DOHH2 (cell line): ENCODE measurements around the gene PDGFC.

Source experiments
- H3F3A ChIP-seq: fragments of 200-600 bp; sonication (generic), shearing (Covaris generic); 2 replicates; pipeline ENCODE4 v1.6.0; 2016; ENCODE audit warnings: antibody characterized with exemption, mild to moderate bottlenecking; ENCODE audit not compliant: control insufficient read depth, insufficient read depth
- H3K27ac ChIP-seq: fragments of 200-600 bp; sonication (generic); 2 replicates; pipeline ENCODE4 v1.5.1; 2014; ENCODE audit warnings: low read depth, mild to moderate bottlenecking, low read length, moderate library complexity
- H3K27me3 ChIP-seq: fragments of 200-600 bp; sonication (generic); 2 replicates; pipeline ENCODE4 v1.6.1; 2014; ENCODE audit warnings: mild to moderate bottlenecking, low read length, mixed read lengths; ENCODE audit not compliant: control insufficient read depth
- H3K36me3 ChIP-seq: fragments of 200-600 bp; sonication (generic); 2 replicates; pipeline ENCODE4 v1.6.1; 2014; ENCODE audit warnings: mild to moderate bottlenecking, low read length, moderate library complexity, mixed read lengths; ENCODE audit not compliant: control insufficient read depth
- H3K4me1 ChIP-seq: fragments of 200-600 bp; sonication (generic); 2 replicates; pipeline ENCODE4 v1.6.1; 2014; ENCODE audit warnings: mild to moderate bottlenecking, low read length, mixed read lengths; ENCODE audit not compliant: control insufficient read depth
- H3K4me2 ChIP-seq: fragments of 200-600 bp; sonication (generic); 2 replicates; pipeline ENCODE4 v1.6.0; 2014; ENCODE audit warnings: mild to moderate bottlenecking, low read length, moderate library complexity
- H3K4me3 ChIP-seq: fragments of 200-600 bp; sonication (generic); 2 replicates; pipeline ENCODE4 v1.5.1; 2014; ENCODE audit warnings: mild to moderate bottlenecking, low read length, mixed read lengths
- H3K79me2 ChIP-seq: fragments of 200-600 bp; sonication (generic); 2 replicates; pipeline ENCODE4 v1.6.1; 2014; ENCODE audit warnings: mild to moderate bottlenecking, low read length, mixed read lengths; ENCODE audit not compliant: control insufficient read depth
- H3K9me2 ChIP-seq: fragments of 200-600 bp; sonication (generic); replicated peaks from 2 replicates; pipeline ENCODE4 v1.6.1; 2014; ENCODE audit warnings: mild to moderate bottlenecking, low read length, mixed read lengths; ENCODE audit not compliant: control insufficient read depth
- H3K9me3 ChIP-seq: fragments of 200-600 bp; sonication (generic); 2 replicates; pipeline ENCODE4 v1.6.1; 2014; ENCODE audit warnings: antibody characterized with exemption, low read length, mixed read lengths; ENCODE audit not compliant: control insufficient read depth, insufficient read depth
- H4K20me1 ChIP-seq: fragments of 200-600 bp; sonication (generic); 2 replicates; pipeline ENCODE4 v1.6.0; 2014; ENCODE audit warnings: low read depth, mild to moderate bottlenecking, antibody characterized with exemption, low read length, moderate library complexity; ENCODE audit not compliant: control insufficient read depth, insufficient read depth
- EZH2phosphoT487 ChIP-seq: fragments of 200-600 bp; sonication (generic); IDR thresholded peaks from 2 replicates; pipeline ENCODE4 v1.6.1; 2017; ENCODE audit warnings: borderline replicate concordance, mild to moderate bottlenecking, antibody characterized with exemption, low read length, moderate library complexity, mixed read lengths
- TF ChIP-seq, protein P1 (sequence below): fragments of 200-600 bp; sonication (generic); IDR thresholded peaks from one replicate; pipeline ENCODE4 v1.5.1; 2014; ENCODE audit warnings: antibody characterized with exemption, mild to moderate bottlenecking, low read depth, low read length; ENCODE audit not compliant: poor library complexity, severe bottlenecking

Gene PDGFC

DNA sequence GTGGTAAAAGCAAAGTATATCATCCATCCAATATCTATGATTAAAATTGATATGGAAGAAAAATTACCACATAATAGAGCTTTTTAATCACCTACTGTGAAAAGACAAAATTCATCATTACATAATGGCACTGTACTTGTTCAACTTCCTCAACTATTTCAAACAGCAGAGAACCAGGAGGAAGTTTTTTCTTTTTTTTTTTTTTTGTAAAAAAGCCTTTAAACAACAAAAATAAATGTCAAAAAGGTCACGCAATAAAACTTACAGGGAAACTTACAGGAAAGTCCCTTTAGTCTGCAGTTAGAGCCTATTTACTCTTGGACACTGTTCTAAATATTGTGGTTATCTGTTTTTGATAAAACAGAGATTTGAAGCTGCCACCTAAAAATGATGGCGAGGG lies 4.8 kb downstream of the PDGFC start:
- TF ChIP-seq EZH2phosphoT487: no peak
- TF ChIP-seq, protein P1, sequence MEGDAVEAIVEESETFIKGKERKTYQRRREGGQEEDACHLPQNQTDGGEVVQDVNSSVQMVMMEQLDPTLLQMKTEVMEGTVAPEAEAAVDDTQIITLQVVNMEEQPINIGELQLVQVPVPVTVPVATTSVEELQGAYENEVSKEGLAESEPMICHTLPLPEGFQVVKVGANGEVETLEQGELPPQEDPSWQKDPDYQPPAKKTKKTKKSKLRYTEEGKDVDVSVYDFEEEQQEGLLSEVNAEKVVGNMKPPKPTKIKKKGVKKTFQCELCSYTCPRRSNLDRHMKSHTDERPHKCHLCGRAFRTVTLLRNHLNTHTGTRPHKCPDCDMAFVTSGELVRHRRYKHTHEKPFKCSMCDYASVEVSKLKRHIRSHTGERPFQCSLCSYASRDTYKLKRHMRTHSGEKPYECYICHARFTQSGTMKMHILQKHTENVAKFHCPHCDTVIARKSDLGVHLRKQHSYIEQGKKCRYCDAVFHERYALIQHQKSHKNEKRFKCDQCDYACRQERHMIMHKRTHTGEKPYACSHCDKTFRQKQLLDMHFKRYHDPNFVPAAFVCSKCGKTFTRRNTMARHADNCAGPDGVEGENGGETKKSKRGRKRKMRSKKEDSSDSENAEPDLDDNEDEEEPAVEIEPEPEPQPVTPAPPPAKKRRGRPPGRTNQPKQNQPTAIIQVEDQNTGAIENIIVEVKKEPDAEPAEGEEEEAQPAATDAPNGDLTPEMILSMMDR: no peak
- Histone ChIP-seq H3F3A (no peaks in the 10 kb centered on the region), H3K4me1 (no peaks in the 10 kb centered on the region), H3K9me2 (no peaks in the 10 kb centered on the region), H3K4me2 (no peak overlapping the region), H3K79me2 (no peaks in the 10 kb centered on the region), H3K36me3 (no peaks in the 10 kb centered on the region), H3K27ac (no peak overlapping the region), H3K27me3 (no peaks in the 10 kb centered on the region), H3K9me3 (no peaks in the 10 kb centered on the region), H4K20me1 (no peaks in the 10 kb centered on the region), H3K4me3 (no peak overlapping the region)

DNA sequence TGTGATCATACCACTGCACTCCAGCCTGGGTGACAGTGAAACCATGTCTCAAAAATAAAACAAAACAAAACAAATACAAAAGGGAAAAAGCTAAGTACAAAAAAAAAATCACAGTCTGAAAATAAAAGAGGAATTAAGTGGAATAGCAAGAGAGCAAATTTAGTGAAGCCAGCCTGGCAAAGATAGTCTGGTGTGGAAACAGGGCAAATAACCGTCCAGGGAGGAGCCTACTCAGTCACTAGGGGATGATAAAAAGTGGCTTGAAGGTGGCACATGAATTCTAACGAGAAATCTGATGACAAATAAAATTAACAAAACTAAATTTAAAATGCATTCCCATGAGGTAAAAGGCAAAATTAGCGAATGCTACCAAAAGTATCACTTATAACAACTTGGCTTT lies 8.2 kb downstream of the PDGFC start:
- Histone ChIP-seq H3K79me2 (no peaks in the 10 kb centered on the region), H3K27ac (no peak overlapping the region), H3K4me2 (no peak overlapping the region)

DNA sequence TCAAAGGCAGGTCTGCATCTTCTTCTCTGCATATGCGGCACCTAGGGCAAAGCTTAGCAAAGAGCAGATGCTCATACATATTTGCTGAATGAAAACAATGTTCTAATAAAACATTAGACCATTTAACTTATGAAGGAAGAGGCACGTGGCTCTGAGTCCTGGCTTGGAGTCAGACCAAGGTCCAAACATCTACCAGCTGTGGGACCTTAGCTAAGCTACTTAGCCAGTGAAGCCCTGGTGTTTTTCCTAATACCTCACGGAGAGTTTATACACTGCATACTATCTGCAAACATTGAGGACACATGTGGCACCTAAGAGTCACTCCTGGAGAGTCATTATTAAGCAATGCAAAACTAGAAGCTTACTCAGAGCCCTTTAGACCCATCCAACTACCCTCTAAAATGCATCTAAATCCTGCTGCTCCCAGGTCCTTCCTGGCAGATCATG lies 9.0 kb downstream of the PDGFC start:
- no peaks in the 10 kb centered on the region for H3K9me2 ChIP-seq
- H3F3A ChIP-seq: no peaks in the 10 kb centered on the region
- H3K4me1 ChIP-seq: no peaks in the 10 kb centered on the region
- no peaks in the 10 kb centered on the region for H3K36me3 ChIP-seq
- H3K4me3 ChIP-seq: no peak overlapping the region
- no peaks in the 10 kb centered on the region for H4K20me1 ChIP-seq
- H3K79me2 ChIP-seq: no peaks in the 10 kb centered on the region
- no peak overlapping the region for H3K4me2 ChIP-seq
- no peaks in the 10 kb centered on the region for H3K9me3 ChIP-seq
- TF ChIP-seq EZH2phosphoT487: no peak
- TF ChIP-seq, protein P1: no peak
- no peaks in the 10 kb centered on the region for H3K27me3 ChIP-seq
- H3K27ac ChIP-seq: no peak overlapping the region

More for the DNA sequence above, 8.2 kb downstream of the PDGFC start:
- H3K4me1 ChIP-seq: no peaks in the 10 kb centered on the region
- H3K9me2 ChIP-seq: no peaks in the 10 kb centered on the region
- H3K4me3 ChIP-seq: no peak overlapping the region
- TF ChIP-seq EZH2phosphoT487: no peak
- TF ChIP-seq, protein P1: no peak
- no peaks in the 10 kb centered on the region for H3K9me3 ChIP-seq
- H3K36me3 ChIP-seq: no peaks in the 10 kb centered on the region
- H4K20me1 ChIP-seq: no peaks in the 10 kb centered on the region
- no peaks in the 10 kb centered on the region for H3K27me3 ChIP-seq
- H3F3A ChIP-seq: no peaks in the 10 kb centered on the region

GRCh38 chr4:156962058-156962358 lies 9.6 kb downstream of the PDGFC start:
- TF ChIP-seq, protein P1: no peak
- no peak for TF ChIP-seq EZH2phosphoT487
- H3K9me3 ChIP-seq: no peaks in the 10 kb centered on the region
- no peaks in the 10 kb centered on the region for H3F3A ChIP-seq
- no peaks in the 10 kb centered on the region for H4K20me1 ChIP-seq
- H3K4me1 ChIP-seq: no peaks in the 10 kb centered on the region
- H3K27me3 ChIP-seq: no peaks in the 10 kb centered on the region
- no peak overlapping the region for H3K4me2 ChIP-seq
- no peaks in the 10 kb centered on the region for H3K79me2 ChIP-seq
- H3K27ac ChIP-seq: no peak overlapping the region
- H3K36me3 ChIP-seq: no peaks in the 10 kb centered on the region
- no peaks in the 10 kb centered on the region for H3K9me2 ChIP-seq
- H3K4me3 ChIP-seq: no peak overlapping the region
